ENCODE data around the gene PLAAT3. TPM values are rescaled to one million over a fixed set of nuclear protein-coding genes. Genes with fewer than 3 reads are reported as not detected.
"Not testable (repeated sequence)": the region's sequence is repeated elsewhere in the genome, so short reads cannot be mapped to it uniquely, and the experiment has no call there.

The PLAAT3 gene
- total RNA-seq, 2 donors from 2014 or later = 111 TPM

DNA sequence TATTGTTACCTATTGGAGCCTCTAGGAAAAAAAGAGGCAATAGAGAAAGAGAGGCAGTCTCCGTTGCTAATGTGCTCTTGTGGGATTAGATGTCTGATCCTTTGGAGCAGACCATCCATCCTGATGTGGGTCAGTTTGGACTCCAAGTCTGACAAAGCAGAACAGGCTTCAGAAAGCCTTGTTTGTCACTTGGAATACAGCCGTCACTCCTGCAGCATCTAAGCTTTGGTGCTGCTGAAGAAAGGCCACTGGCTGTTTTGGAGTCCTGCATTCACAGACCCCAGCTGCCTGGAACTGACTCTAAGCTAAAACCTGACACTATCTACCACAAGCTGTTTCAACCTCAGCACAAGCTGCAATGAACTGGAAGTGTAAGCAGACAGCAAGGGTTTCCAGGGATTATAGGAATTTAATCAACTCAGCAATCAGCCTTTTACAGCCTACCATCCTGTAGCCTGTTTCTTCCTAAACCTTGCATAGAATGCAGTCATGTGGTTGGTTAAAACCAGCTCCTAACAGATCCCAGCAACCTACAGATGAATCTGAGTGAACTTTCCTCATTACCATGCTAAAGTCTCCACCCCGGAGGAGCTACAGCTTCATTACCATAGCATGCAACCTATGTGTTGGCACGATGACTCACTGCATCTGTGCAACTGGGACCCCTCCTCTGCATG is 81.3 kb downstream of the PLAAT3 start:
- no peak overlapping the region for H3K27ac ChIP-seq
- no peaks in the 10 kb centered on the region for H3K36me3 ChIP-seq
- TF ChIP-seq, protein P1, sequence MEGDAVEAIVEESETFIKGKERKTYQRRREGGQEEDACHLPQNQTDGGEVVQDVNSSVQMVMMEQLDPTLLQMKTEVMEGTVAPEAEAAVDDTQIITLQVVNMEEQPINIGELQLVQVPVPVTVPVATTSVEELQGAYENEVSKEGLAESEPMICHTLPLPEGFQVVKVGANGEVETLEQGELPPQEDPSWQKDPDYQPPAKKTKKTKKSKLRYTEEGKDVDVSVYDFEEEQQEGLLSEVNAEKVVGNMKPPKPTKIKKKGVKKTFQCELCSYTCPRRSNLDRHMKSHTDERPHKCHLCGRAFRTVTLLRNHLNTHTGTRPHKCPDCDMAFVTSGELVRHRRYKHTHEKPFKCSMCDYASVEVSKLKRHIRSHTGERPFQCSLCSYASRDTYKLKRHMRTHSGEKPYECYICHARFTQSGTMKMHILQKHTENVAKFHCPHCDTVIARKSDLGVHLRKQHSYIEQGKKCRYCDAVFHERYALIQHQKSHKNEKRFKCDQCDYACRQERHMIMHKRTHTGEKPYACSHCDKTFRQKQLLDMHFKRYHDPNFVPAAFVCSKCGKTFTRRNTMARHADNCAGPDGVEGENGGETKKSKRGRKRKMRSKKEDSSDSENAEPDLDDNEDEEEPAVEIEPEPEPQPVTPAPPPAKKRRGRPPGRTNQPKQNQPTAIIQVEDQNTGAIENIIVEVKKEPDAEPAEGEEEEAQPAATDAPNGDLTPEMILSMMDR (IDR thresholded peaks at IDR 0.05) = no peak
- H3K9me3 ChIP-seq = no peaks in the 10 kb centered on the region
- H3K4me3 ChIP-seq = no peak overlapping the region
- H3K4me1 ChIP-seq = peaks cover 0 to 31% of the 10 kb centered on the region in 2 donors
- no peaks in the 10 kb centered on the region for H3K27me3 ChIP-seq
- DNase-seq (ENCODE audit: low spot score) = no peak

DNA sequence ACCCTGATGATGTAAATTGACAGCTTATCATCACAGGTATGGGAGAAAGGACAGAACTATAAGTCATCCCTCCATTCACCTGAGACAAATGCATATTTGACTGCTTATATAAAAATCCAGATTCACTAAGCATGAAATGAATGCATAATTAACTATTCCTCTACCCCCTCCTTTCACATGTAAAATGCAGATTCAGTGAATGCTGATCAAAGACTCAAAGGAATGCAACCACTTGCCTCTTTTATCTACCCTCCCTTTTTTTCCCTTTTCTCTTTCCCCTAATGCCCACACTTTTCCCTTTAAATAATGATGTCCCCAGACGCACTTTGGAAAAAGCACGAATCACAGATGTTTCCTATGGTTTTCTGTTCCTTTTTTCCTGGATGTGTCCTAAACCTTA is 82.1 kb downstream of the PLAAT3 start:
- no peak for DNase-seq (ENCODE audit: low spot score)
- Histone ChIP-seq H3K27ac (no peak overlapping the region), H3K36me3 (no peaks in the 10 kb centered on the region), H3K9me3 (no peaks in the 10 kb centered on the region), H3K4me3 (no peak overlapping the region), H3K4me1 (peaks cover 0 to 22% of the 10 kb centered on the region in 2 donors), H3K27me3 (no peaks in the 10 kb centered on the region)
- TF ChIP-seq, protein P1 (IDR thresholded peaks at IDR 0.05) = no peak

- DNase-seq (ENCODE audit: low spot score); H3K4me3 ChIP-seq; H3K36me3 ChIP-seq; H3K27me3 ChIP-seq; H3K9me3 ChIP-seq; H3K27ac ChIP-seq: not testable (repeated sequence)
- peaks cover 0 to 15% of the 10 kb centered on the region in 2 donors for H3K4me1 ChIP-seq
Measured at GRCh38 chr11:63531074-63531792, 83.0 kb downstream of the PLAAT3 start.

GRCh38 chr11:63530021-63530420 is 84.2 kb downstream of the PLAAT3 start:
- TF ChIP-seq, protein P1 (IDR thresholded peaks at IDR 0.05) = no peak
- Histone ChIP-seq H3K27me3 (no peaks in the 10 kb centered on the region), H3K4me1 (peaks cover 0 to 10% of the 10 kb centered on the region in 2 donors), H3K4me3 (no peak overlapping the region), H3K36me3 (no peaks in the 10 kb centered on the region), H3K9me3 (no peaks in the 10 kb centered on the region), H3K27ac (no peak overlapping the region)
- no peak for DNase-seq (ENCODE audit: low spot score)

- not testable (repeated sequence) for H3K4me3 ChIP-seq; H3K27me3 ChIP-seq; H3K27ac ChIP-seq; H3K9me3 ChIP-seq; H3K4me1 ChIP-seq; H3K36me3 ChIP-seq; DNase-seq (ENCODE audit: low spot score)
Measured at GRCh38 chr11:63529373-63529772, 84.9 kb downstream of the PLAAT3 start.

DNA sequence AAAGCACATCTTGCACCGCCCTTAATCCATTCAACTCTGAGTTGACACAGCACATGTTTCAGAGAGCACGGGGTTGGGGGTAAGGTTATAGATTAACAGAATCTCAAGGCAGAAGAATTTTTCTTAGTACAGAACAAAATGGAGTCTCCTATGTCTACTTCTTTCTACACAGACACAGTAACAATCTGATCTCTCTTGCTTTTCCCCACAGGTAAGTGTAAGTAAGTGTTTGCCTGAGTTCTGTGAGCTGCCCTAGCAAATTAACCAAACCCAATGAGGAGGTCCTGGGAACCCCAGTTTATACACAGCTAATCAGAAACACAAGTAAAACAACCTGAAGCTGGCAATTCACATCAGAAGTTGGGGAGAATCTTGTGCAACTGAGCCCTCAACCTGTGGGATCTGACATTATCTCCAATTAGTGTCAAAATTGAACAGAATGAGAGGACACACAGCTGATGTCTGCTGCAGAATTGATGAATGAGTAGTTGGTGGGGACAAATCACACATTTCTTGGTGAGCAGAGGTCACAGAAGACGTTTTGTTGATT is 85.4 kb downstream of the PLAAT3 start:
- H3K27me3 ChIP-seq; H3K27ac ChIP-seq; DNase-seq (ENCODE audit: low spot score); H3K4me3 ChIP-seq; H3K36me3 ChIP-seq; H3K9me3 ChIP-seq; H3K4me1 ChIP-seq: not testable (repeated sequence)

DNA sequence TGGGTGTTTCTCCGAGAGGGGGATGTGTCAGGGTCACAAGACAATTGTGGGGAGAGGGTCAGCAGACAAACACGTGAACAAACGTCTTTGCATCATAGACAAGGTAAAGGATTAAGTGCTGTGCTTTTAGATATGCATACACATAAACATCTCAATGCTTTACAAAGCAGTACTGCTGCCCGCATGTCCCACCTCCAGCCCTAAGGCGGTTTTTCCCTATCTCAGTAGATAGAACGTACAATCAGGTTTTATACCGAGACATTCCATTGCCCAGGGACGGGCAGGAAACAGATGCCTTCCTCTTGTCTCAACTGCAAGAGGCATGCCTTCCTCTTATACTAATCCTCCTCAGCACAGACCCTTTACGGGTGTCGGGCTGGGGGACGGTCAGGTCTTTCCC is 86.1 kb downstream of the PLAAT3 start:
- not testable (repeated sequence) for H3K36me3 ChIP-seq; H3K27ac ChIP-seq; DNase-seq (ENCODE audit: low spot score); H3K4me1 ChIP-seq; H3K27me3 ChIP-seq; H3K9me3 ChIP-seq; H3K4me3 ChIP-seq
